ENCODE measurements around the gene KLHL3. TPM values are rescaled to one million over a fixed set of nuclear protein-coding genes. Genes with fewer than 3 reads are reported as not detected.

KLHL3 gene
- total and polyA plus RNA-seq, 4 donors = 1.0 to 14.2 (median 4.4) TPM

DNA sequence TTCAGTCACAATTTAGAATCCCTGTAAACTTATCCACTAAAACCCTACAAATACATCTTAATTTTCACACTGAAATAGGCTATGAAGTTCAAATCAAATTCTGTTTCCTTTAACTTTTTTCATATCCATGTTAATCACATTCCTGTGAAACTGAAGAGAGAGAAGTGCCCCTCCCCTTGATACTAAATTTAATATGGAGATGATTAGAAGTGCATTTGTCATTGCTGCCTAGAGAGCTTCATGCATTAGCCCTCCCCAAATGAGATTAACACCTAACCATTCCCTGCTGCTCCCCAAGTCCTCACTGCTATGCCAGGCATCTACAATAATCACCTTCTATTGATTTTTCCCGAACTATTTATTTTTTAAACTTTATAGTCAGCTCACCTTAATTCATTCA is 151.6 kb downstream of the KLHL3 start:
- H3K9ac ChIP-seq (ENCODE audit: insufficient read depth in 1 of 2, low read length in 2 of 2) = no peak overlapping the region
- peaks cover 0 to 11% (median 1%) of the 10 kb centered on the region in 4 donors for H3K9me3 ChIP-seq (ENCODE audit: control insufficient read depth in 4 of 4, insufficient read depth in 3 of 4, low read length in 3 of 4)
- H3K27me3 ChIP-seq (ENCODE audit: control insufficient read depth in 3 of 3, insufficient read depth in 3 of 3, low read length in 2 of 3) = peaks cover 0 to 3% (median 0%) of the 10 kb centered on the region in 3 donors
- no peak overlapping the region for H3K27ac ChIP-seq (ENCODE audit: low read depth in 1 of 2, low read length in 1 of 2)
- no peaks in the 10 kb centered on the region for H3K36me3 ChIP-seq (ENCODE audit: control insufficient read depth in 4 of 4, insufficient read depth in 4 of 4, low read length in 4 of 4)
- 86 to 94% methylated on average over 1 of the region's 1 CpG for WGBS, 2 donors
- ATAC-seq (ENCODE audit: insufficient read depth, low FRiP score) = no peak
- DNase-seq = no peak
- TF ChIP-seq, protein P1, sequence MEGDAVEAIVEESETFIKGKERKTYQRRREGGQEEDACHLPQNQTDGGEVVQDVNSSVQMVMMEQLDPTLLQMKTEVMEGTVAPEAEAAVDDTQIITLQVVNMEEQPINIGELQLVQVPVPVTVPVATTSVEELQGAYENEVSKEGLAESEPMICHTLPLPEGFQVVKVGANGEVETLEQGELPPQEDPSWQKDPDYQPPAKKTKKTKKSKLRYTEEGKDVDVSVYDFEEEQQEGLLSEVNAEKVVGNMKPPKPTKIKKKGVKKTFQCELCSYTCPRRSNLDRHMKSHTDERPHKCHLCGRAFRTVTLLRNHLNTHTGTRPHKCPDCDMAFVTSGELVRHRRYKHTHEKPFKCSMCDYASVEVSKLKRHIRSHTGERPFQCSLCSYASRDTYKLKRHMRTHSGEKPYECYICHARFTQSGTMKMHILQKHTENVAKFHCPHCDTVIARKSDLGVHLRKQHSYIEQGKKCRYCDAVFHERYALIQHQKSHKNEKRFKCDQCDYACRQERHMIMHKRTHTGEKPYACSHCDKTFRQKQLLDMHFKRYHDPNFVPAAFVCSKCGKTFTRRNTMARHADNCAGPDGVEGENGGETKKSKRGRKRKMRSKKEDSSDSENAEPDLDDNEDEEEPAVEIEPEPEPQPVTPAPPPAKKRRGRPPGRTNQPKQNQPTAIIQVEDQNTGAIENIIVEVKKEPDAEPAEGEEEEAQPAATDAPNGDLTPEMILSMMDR (IDR thresholded peaks at IDR 0.05; ENCODE audit: control extremely low read depth, extremely low read depth) = no peak
- no peaks in the 10 kb centered on the region for H3K4me1 ChIP-seq (ENCODE audit: control insufficient read depth in 5 of 5, insufficient read depth in 5 of 5, low read length in 5 of 5)
- no peak overlapping the region for H3K4me3 ChIP-seq

DNA sequence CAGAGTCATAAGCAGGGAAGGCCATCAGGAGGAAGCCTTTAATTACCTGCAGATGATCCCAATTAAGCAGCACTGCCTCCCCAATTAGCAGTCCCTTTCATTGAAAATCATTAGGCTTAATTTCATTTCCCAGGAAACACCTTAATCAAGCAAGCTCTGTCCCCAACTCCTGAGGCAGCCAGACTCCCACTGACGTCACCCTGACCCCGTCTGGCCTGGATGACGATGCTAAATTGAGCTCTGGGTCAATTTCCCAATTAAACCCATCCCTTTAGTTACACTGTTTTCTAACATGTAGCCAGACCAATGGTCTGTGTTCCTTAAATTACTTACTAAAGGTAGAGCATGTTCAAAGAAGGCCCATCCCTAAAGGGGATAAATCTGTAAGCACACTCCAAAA is 152.8 kb downstream of the KLHL3 start:
- Histone ChIP-seq H3K27me3 (ENCODE audit: control insufficient read depth in 3 of 3, insufficient read depth in 3 of 3, low read length in 2 of 3) (peaks cover 0 to 3% (median 0%) of the 10 kb centered on the region in 3 donors), H3K4me3 (no peak overlapping the region), H3K4me1 (ENCODE audit: control insufficient read depth in 5 of 5, insufficient read depth in 5 of 5, low read length in 5 of 5) (no peaks in the 10 kb centered on the region), H3K36me3 (ENCODE audit: control insufficient read depth in 4 of 4, insufficient read depth in 4 of 4, low read length in 4 of 4) (no peaks in the 10 kb centered on the region), H3K9ac (ENCODE audit: insufficient read depth in 1 of 2, low read length in 2 of 2) (no peak overlapping the region), H3K27ac (ENCODE audit: low read depth in 1 of 2, low read length in 1 of 2) (no peak overlapping the region), H3K9me3 (ENCODE audit: control insufficient read depth in 4 of 4, insufficient read depth in 3 of 4, low read length in 3 of 4) (peaks cover 0 to 11% (median 1%) of the 10 kb centered on the region in 4 donors)
- WGBS, 2 donors = 59 to 63% methylated on average over 3 of the region's 3 CpGs
- no peak for DNase-seq
- TF ChIP-seq, protein P1 (IDR thresholded peaks at IDR 0.05; ENCODE audit: control extremely low read depth, extremely low read depth) = no peak
- no peak for ATAC-seq (ENCODE audit: insufficient read depth, low FRiP score)

DNA sequence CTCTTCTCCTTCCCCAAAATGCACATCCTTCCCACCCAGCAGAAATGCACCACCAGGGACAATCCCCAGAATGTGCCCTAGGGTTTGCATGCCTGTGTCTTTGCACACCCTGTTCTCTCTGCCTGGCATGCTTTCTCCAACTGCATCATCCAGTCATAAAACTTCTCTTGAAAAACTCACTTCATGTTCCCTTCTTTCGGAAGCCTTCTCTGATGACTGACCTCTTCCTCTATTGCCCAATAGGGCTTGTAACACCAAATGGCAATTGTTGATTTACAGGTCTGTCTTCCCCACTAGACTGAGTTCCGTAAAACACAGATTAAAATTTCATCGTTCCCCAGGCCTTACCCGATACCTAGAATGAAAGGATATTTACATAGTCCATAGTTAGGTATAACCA is 153.7 kb downstream of the KLHL3 start:
- Histone ChIP-seq H3K27me3 (ENCODE audit: control insufficient read depth in 3 of 3, insufficient read depth in 3 of 3, low read length in 2 of 3) (peaks cover 0 to 3% (median 0%) of the 10 kb centered on the region in 3 donors), H3K36me3 (ENCODE audit: control insufficient read depth in 4 of 4, insufficient read depth in 4 of 4, low read length in 4 of 4) (no peaks in the 10 kb centered on the region), H3K4me3 (no peak overlapping the region), H3K4me1 (ENCODE audit: control insufficient read depth in 5 of 5, insufficient read depth in 5 of 5, low read length in 5 of 5) (no peaks in the 10 kb centered on the region), H3K27ac (ENCODE audit: low read depth in 1 of 2, low read length in 1 of 2) (no peak overlapping the region), H3K9me3 (ENCODE audit: control insufficient read depth in 4 of 4, insufficient read depth in 3 of 4, low read length in 3 of 4) (peaks cover 0 to 8% (median 1%) of the 10 kb centered on the region in 4 donors), H3K9ac (ENCODE audit: insufficient read depth in 1 of 2, low read length in 2 of 2) (no peak overlapping the region)
- 47 to 68% methylated on average over 4 of the region's 4 CpGs for WGBS, 2 donors
- no peak for ATAC-seq (ENCODE audit: insufficient read depth, low FRiP score)
- DNase-seq = no peak
- TF ChIP-seq, protein P1 (IDR thresholded peaks at IDR 0.05; ENCODE audit: control extremely low read depth, extremely low read depth) = no peak

DNA sequence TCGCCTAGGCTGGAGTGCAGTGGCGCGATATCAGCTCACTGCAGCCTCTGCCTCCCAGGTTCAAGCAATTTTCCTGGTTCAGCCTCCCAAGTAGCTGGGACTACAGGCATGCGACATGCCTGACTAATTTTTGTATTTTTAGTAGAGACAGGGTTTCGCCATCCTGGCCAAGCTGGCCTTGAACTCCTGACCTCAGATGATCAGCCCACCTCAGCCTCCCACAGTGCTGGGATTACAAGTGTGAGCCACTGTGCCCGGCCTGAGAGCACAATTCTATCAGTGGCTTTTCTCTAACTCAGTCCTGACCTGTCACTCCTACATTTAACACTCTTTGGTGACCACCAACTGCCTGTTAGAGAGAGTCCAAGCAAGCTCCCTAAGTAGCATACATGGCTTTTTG is 154.1 kb downstream of the KLHL3 start:
- H3K27me3 ChIP-seq (ENCODE audit: control insufficient read depth in 3 of 3, insufficient read depth in 3 of 3, low read length in 2 of 3) = peaks cover 0 to 3% (median 0%) of the 10 kb centered on the region in 3 donors
- H3K4me3 ChIP-seq = no peak overlapping the region
- peaks cover 0 to 7% (median 1%) of the 10 kb centered on the region in 4 donors for H3K9me3 ChIP-seq (ENCODE audit: control insufficient read depth in 4 of 4, insufficient read depth in 3 of 4, low read length in 3 of 4)
- no peaks in the 10 kb centered on the region for H3K4me1 ChIP-seq (ENCODE audit: control insufficient read depth in 5 of 5, insufficient read depth in 5 of 5, low read length in 5 of 5)
- DNase-seq = no peak
- TF ChIP-seq, protein P1 (IDR thresholded peaks at IDR 0.05; ENCODE audit: control extremely low read depth, extremely low read depth) = no peak
- 62 to 71% methylated on average over 6 of the region's 6 CpGs for WGBS, 2 donors
- no peaks in the 10 kb centered on the region for H3K36me3 ChIP-seq (ENCODE audit: control insufficient read depth in 4 of 4, insufficient read depth in 4 of 4, low read length in 4 of 4)
- no peak for ATAC-seq (ENCODE audit: insufficient read depth, low FRiP score)
- H3K27ac ChIP-seq (ENCODE audit: low read depth in 1 of 2, low read length in 1 of 2) = no peak overlapping the region
- no peak overlapping the region for H3K9ac ChIP-seq (ENCODE audit: insufficient read depth in 1 of 2, low read length in 2 of 2)

All from lung (tissue), 12 donors.